GM12892 (cell line): ENCODE data around the gene ZFYVE28.

Experiments used
- POLR2A ChIP-seq: IDR thresholded peaks from 2 replicates; pipeline ENCODE4 v1.6.1; 2011; ENCODE audit warnings: low read depth, low read length, control low read depth
- TAF1 ChIP-seq: IDR thresholded peaks from 2 replicates; pipeline ENCODE4 v1.6.1; 2011; ENCODE audit warnings: low read depth, mild to moderate bottlenecking, control low read depth, low read length, borderline replicate concordance

- no peak for TF ChIP-seq TAF1
- TF ChIP-seq POLR2A, result no peak
Observed at GRCh38 chr4:2341261-2341841, 77.1 kb downstream of the ZFYVE28 start.
